Left lung (tissue), 10 donors: ENCODE measurements around the gene SZT2. TPM values are rescaled to one million over a fixed set of nuclear protein-coding genes. Genes with fewer than 3 reads are reported as not detected.

Source experiments
- ATAC-seq: fragments of 200-7000 bp; cut with Tn5 transposase; one replicate; pipeline ENCODE4 v1.9.1; 2020; ENCODE audit warnings: moderate library complexity
- DNase-seq, 4 donors: peaks; one replicate each; pipeline ENCODE4 v3.0.0-alpha.2; 2013 to 2020
- H3K27ac ChIP-seq, 2 donors: fragments of 200-600 bp; sonication (generic) in 1 of 2; one replicate each; pipeline versions ENCODE4 v1.5.0 to v1.8.0; 2020 to 2021
- H3K27me3 ChIP-seq, 2 donors: fragments of 200-600 bp; sonication (generic) in 1 of 2; one replicate each; pipeline versions ENCODE4 v1.5.0 to v1.8.0; 2020 to 2021
- H3K36me3 ChIP-seq, 2 donors: fragments of 200-600 bp; sonication (generic) in 1 of 2; one replicate each; pipeline versions ENCODE4 v1.5.0 to v1.8.0; 2020 to 2021
- H3K4me1 ChIP-seq, 2 donors: fragments of 200-600 bp; one replicate each; pipeline ENCODE4 v1.8.0; 2021
- H3K4me3 ChIP-seq, 2 donors: fragments of 200-600 bp; sonication (generic) in 1 of 2; one replicate each; pipeline versions ENCODE4 v1.5.0 to v1.8.0; 2020 to 2021; ENCODE audit warnings: mild to moderate bottlenecking in 1 of 2
- H3K9me3 ChIP-seq, 2 donors: fragments of 200-600 bp; sonication (generic) in 1 of 2; one replicate each; pipeline versions ENCODE4 v1.5.0 to v1.8.0; 2020 to 2021
- intact Hi-C, 2 donors: fragments of 100-400 bp; cut with DNase I; formaldehyde crosslinking; loops; one replicate each; pipeline versions ENCODE4 v1.11.2 to v1.14.2; 2022
- polyA plus RNA-seq, 6 donors: library from polyadenylated mRNA; unstranded; fragments of 120-200 nt; gene quantifications; one replicate each; pipeline ENCODE4 v1.2.1, GENCODE V29; 2013; ENCODE audit not compliant: insufficient read length in 6 of 6
- total RNA-seq, 2 donors: library from RNA; stranded (reverse); fragmentation: NEBNext Ultra II Directional; extraction: Animal tissue kit (Norgen Biotek cat#: 25700); gene quantifications; one replicate each; pipeline ENCODE4 v1.2.1, GENCODE V29; 2021
- TF ChIP-seq, protein P1 (sequence below), 2 donors: fragments of 200-600 bp; sonication (generic) in 1 of 2; IDR thresholded peaks; one replicate each; pipeline versions ENCODE4 v1.5.0 to v1.8.0; 2021; ENCODE audit warnings: antibody characterized with exemption in 2 of 2
- donor health status: DM: no; HTN: yes; CAD: no.
- donor health status: DM: no; HTN: no; CAD: no.

The SZT2 gene
- total and polyA plus RNA-seq, 8 donors: 25.3 to 68.0 (median 33.1) TPM

DNA sequence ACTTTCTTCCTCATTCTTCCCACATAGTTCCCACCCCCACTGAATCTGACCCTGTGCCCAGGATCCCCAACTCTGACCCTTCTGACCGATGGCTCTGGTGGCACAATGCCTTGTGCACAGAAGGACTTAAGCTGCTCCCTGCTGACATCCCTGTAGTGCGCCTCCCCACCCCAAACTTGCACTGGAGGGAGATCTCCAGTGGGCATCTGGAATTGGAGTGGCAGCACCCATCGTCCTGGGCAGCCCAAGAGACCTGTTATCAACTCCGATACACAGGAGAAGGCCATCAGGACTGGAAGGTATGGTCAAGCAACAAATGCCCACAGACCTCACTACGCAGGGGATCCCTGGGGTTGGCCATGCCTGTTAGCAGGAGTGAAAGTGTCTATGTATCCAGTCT is 43.1 kb upstream of the SZT2 start:
- H3K27ac ChIP-seq: no peak overlapping the region
- intact Hi-C loops: no loop called here
- H3K4me1 ChIP-seq: peaks cover 5 to 6% of the 10 kb centered on the region in 2 donors
- no peaks in the 10 kb centered on the region for H3K36me3 ChIP-seq
- H3K9me3 ChIP-seq: no peaks in the 10 kb centered on the region
- TF ChIP-seq, protein P1, sequence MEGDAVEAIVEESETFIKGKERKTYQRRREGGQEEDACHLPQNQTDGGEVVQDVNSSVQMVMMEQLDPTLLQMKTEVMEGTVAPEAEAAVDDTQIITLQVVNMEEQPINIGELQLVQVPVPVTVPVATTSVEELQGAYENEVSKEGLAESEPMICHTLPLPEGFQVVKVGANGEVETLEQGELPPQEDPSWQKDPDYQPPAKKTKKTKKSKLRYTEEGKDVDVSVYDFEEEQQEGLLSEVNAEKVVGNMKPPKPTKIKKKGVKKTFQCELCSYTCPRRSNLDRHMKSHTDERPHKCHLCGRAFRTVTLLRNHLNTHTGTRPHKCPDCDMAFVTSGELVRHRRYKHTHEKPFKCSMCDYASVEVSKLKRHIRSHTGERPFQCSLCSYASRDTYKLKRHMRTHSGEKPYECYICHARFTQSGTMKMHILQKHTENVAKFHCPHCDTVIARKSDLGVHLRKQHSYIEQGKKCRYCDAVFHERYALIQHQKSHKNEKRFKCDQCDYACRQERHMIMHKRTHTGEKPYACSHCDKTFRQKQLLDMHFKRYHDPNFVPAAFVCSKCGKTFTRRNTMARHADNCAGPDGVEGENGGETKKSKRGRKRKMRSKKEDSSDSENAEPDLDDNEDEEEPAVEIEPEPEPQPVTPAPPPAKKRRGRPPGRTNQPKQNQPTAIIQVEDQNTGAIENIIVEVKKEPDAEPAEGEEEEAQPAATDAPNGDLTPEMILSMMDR (IDR thresholded peaks at IDR 0.05): no peak
- ATAC-seq (no peak), DNase-seq (no peak)
- H3K4me3 ChIP-seq: no peak overlapping the region
- H3K27me3 ChIP-seq: no peaks in the 10 kb centered on the region

DNA sequence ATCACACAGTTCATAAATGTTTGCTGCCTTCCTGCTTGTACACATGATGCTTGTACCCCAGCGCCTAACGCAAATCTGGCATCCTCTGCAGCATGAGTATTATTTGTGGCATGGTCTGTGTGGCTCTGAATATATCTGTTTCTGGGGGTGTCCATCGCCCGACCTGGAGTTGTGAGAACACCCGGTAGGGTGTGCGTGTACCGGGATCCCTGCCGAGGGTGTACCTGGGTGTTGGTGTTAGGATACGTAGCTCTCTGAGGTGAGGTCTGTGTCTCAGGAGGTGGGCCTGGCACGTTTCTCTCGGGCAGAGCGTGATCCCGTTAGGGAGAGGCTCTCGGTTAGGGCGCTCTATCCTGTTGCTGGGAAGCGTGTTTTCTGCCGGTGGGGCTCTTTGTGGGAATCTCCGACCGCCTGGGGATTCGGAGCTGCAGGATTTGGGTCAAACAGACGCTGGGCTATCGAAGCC is 41.3 kb upstream of the SZT2 start:
- DNase-seq: peak in 1 of 4 donors; percentile 46
- Histone ChIP-seq H3K4me1 (peaks cover 5 to 6% of the 10 kb centered on the region in 2 donors), H3K27me3 (no peaks in the 10 kb centered on the region)

DNA sequence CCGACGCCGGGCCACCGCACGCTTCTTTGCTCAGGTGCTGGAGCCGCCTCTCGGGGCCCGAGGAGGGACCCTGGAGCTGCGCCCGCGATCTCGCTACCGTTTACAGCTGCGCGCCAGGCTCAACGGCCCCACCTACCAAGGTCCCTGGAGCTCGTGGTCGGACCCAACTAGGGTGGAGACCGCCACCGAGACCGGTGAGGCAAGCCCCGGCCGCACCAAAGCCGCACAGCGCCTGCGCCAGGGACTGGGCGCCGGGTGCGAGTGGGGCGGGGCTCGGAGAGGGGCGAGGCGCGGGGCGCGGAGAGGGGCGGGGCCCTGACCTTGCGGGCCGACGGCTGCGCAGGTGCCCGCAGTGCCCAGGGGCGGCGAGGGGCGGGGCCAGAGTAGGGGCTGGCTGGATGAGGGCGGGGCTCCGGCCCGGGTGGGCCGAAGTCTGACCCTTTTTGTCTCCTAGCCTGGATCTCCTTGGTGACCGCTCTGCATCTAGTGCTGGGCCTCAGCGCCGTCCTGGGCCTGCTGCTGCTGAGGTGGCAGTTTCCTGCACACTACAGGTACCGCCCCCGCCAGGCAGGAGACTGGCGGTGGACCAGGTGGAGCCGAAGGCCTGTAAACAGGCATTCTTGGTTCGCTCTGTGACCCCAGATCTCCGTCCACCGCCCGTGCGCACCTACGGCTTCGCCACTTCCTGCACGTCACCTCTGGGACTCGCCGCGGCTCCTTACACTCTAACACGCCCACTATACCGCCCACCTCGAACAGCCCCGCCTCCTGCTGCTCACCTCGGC is 40.7 kb upstream of the SZT2 start:
- TF ChIP-seq, protein P1 (IDR thresholded peaks at IDR 0.05): no peak
- H3K27me3 ChIP-seq: no peaks in the 10 kb centered on the region
- no peaks in the 10 kb centered on the region for H3K36me3 ChIP-seq
- DNase-seq (peak; percentile 44 to 94 (median 86)), ATAC-seq (peak; percentile 97)
- intact Hi-C loops: no loop called here
- H3K4me1 ChIP-seq: peaks cover 5 to 6% of the 10 kb centered on the region in 2 donors
- H3K27ac ChIP-seq: peak overlapping the region; percentile 86 to 89
- H3K9me3 ChIP-seq: no peaks in the 10 kb centered on the region
- peak overlapping the region; percentile 30 to 40 for H3K4me3 ChIP-seq

More for the DNA sequence above, 41.3 kb upstream of the SZT2 start:
- Histone ChIP-seq H3K9me3 (no peaks in the 10 kb centered on the region), H3K4me3 (peak overlapping the region; percentile 30 to 40), H3K27ac (peak overlapping the region; percentile 86 to 89), H3K36me3 (no peaks in the 10 kb centered on the region)
- TF ChIP-seq, protein P1 (IDR thresholded peaks at IDR 0.05): no peak
- ATAC-seq: peak; percentile 20
- intact Hi-C loops: no loop called here

DNA sequence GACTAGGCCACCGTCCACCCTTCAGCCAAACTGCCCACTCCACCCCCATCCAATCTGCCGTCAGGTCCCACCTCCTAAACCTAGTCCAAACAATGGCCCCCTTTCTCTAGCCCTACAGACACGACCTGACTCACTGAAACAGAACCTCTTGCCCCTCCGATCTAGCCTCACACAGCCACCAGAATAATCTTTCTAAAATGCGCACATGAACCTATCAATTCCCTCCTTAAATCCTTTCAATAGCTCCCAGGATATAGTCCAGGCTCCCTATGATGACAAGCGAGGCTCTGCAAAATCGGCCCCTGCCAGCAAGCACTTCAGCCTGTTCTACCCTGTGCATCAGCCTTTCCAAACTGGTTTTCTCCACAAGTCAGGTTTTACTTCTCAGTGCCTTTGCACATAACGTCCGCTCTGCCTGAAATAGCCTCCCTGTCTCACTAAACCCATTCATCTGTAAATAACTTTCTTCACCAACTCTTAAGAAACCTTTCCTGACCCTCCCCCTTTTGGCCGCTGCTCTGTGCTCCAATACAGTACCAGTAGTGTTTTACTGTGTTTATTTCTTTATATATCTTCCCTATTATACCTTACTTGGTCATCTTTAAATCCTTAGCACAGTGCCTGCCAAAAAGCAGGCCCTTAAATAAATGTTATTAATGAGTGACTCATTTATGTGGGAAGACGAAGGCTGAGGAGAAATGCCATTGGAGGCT is 39.9 kb upstream of the SZT2 start:
- Histone ChIP-seq H3K9me3 (no peaks in the 10 kb centered on the region), H3K4me1 (peaks cover 5 to 6% of the 10 kb centered on the region in 2 donors), H3K36me3 (no peaks in the 10 kb centered on the region), H3K27ac (peak overlapping the region; percentile 86 to 89), H3K4me3 (peak overlapping the region; percentile 30 to 40), H3K27me3 (no peaks in the 10 kb centered on the region)
- peak in 1 of 4 donors; percentile 35 for DNase-seq
- intact Hi-C loops: no loop called here
- peak; percentile 5 for ATAC-seq
- TF ChIP-seq, protein P1 (IDR thresholded peaks at IDR 0.05): no peak

DNA sequence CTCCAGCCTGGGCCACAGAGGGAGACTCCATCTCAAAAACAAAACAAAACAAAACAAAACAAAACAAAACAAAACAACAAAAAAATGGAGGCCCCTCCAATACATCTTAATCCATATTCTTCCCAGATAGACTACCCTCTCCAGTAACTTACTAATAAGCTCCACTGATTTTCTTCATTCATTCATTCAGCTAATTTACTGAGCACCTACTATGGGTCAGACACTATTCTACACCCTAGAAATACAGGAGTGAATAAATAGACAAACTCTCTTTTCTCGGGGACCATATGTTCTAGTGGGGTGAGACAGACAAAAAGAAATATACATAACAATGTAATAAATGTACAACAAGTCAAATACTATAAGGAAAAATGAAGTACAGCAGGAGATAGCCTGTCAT is 38.7 kb upstream of the SZT2 start:
- Histone ChIP-seq H3K9me3 (no peaks in the 10 kb centered on the region), H3K4me1 (peaks cover 5 to 6% of the 10 kb centered on the region in 2 donors), H3K4me3 (no peak overlapping the region), H3K36me3 (no peaks in the 10 kb centered on the region), H3K27ac (no peak overlapping the region), H3K27me3 (no peaks in the 10 kb centered on the region)
- DNase-seq (no peak), ATAC-seq (no peak)
- TF ChIP-seq, protein P1 (IDR thresholded peaks at IDR 0.05): no peak
- intact Hi-C loops: no loop called here
